Glomerular endothelial cell (primary cell): Measurements from ENCODE around the gene USP35. TPM values are rescaled to one million over a fixed set of nuclear protein-coding genes. Genes with fewer than 3 reads are reported as not detected.

Experiments
- DNase-seq: peaks from one replicate; pipeline ENCODE4 v3.0.0-alpha.2; 2011; ENCODE audit warnings: low read depth, low spot score; ENCODE audit errors: extremely low read depth
- total RNA-seq: library from RNA; depleted of rRNA; stranded (reverse); fragments of >200 nt; gene quantifications from 2 replicates; pipeline ENCODE4 v1.2.3, GENCODE V29; 2015

Gene USP35
- total RNA-seq, 1 donor from 2014 or later, result 12.5 TPM

GRCh38 chr11:78195917-78196560 is 7.3 kb downstream of the USP35 start:
- DNase-seq, result no peak

- DNase-seq, result no peak
These were observed 8.0 kb downstream of the USP35 start for GRCh38 chr11:78196661-78197091.

- no peak for DNase-seq
These were observed 9.1 kb downstream of the USP35 start for GRCh38 chr11:78197816-78198215.

GRCh38 chr11:78199015-78199652 is 10.4 kb downstream of the USP35 start:
- DNase-seq, result no peak

GRCh38 chr11:78199653-78200015 is 10.9 kb downstream of the USP35 start:
- DNase-seq, result no peak

- no peak for DNase-seq
These were observed 11.3 kb downstream of the USP35 start for GRCh38 chr11:78200061-78200460.

GRCh38 chr11:78200553-78200952 is 11.8 kb downstream of the USP35 start:
- DNase-seq, result no peak

- DNase-seq, result no peak
These were observed 12.5 kb downstream of the USP35 start for GRCh38 chr11:78201096-78201818.

- no peak for DNase-seq
These were observed 14.0 kb downstream of the USP35 start for GRCh38 chr11:78202733-78203167.

- DNase-seq, result no peak
These were observed 14.5 kb downstream of the USP35 start for GRCh38 chr11:78203184-78203583.

- DNase-seq, result no peak
These were observed 16.5 kb downstream of the USP35 start for GRCh38 chr11:78205256-78205655.

- DNase-seq, result no peak
These were observed 17.0 kb downstream of the USP35 start for GRCh38 chr11:78205691-78206090.

GRCh38 chr11:78207532-78208256 is 19.0 kb downstream of the USP35 start:
- no peak for DNase-seq

GRCh38 chr11:78208257-78209165 is 19.8 kb downstream of the USP35 start:
- DNase-seq, result no peak

- no peak for DNase-seq
These were observed 20.8 kb downstream of the USP35 start for GRCh38 chr11:78209478-78209877.

- no peak for DNase-seq
These were observed 21.4 kb downstream of the USP35 start for GRCh38 chr11:78210000-78210608.

- DNase-seq, result no peak
These were observed 22.8 kb downstream of the USP35 start for GRCh38 chr11:78211565-78211964.

GRCh38 chr11:78212586-78213371 is 24.1 kb downstream of the USP35 start:
- no peak for DNase-seq
